ENCODE measurements around the gene WT1.

WT1 gene

DNA sequence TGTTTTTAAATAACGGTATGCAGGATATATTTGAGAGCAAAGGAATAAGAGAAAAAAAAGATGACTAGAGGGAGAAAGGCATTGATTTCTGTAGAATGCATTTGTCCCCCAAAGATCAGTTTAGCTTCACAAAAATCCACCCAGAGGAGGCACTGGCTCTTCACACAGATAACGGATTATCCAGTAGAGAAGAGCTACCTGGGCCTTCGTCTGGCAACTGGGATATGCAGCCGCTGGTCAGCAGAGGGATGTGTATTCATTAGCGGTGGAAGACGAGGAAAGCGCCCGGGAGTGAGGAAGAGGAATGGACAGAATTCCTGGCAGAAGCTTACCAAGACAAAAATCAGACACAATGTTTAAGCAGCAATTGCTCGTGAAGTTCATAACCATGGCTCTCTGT is 5.6 kb upstream of the WT1 start:
- Histone ChIP-seq H2AK5ac (ENCODE audit: low read length) (no peak overlapping the region), H3K4me2 (ENCODE audit: low read length) (no peak overlapping the region), H3K4me1 (ENCODE audit: control insufficient read depth, low read depth, low read length) (peaks cover 6% of the 10 kb centered on the region), H3K4ac (ENCODE audit: low read depth, low read length) (no peak overlapping the region), H3K4me3 (ENCODE audit: low read length) (no peak overlapping the region), H3K9ac (ENCODE audit: low read length) (no peak overlapping the region), H3K36me3 (ENCODE audit: control insufficient read depth, insufficient read depth, low read length) (no peaks in the 10 kb centered on the region), H2BK120ac (ENCODE audit: low read depth, low read length) (no peak overlapping the region), H3K18ac (ENCODE audit: low read length) (no peak overlapping the region), H2BK5ac (ENCODE audit: low read length) (no peak overlapping the region), H4K5ac (ENCODE audit: low read length) (no peak overlapping the region), H3K56ac (ENCODE audit: low read length) (no peak overlapping the region), H3K79me2 (ENCODE audit: control insufficient read depth, insufficient read depth, low read length) (no peaks in the 10 kb centered on the region), H4K8ac (ENCODE audit: low read depth, low read length) (no peak overlapping the region), H3K27me3 (ENCODE audit: insufficient read depth, low read length, poor library complexity) (peaks cover 39% of the 10 kb centered on the region), H3K27ac (ENCODE audit: low read depth, low read length) (no peak overlapping the region), H3K23ac (ENCODE audit: low read length) (no peak overlapping the region), H3K79me1 (ENCODE audit: low read length) (no peaks in the 10 kb centered on the region), H2BK15ac (replicated peaks; ENCODE audit: low read depth) (no peak overlapping the region)
- WGBS (ENCODE audit: extremely low coverage, insufficient coverage, low lambda C conversion rate): no CpG with 5 or more reads among the region's 9 CpGs
- DNase-seq: peak; percentile 79

DNA sequence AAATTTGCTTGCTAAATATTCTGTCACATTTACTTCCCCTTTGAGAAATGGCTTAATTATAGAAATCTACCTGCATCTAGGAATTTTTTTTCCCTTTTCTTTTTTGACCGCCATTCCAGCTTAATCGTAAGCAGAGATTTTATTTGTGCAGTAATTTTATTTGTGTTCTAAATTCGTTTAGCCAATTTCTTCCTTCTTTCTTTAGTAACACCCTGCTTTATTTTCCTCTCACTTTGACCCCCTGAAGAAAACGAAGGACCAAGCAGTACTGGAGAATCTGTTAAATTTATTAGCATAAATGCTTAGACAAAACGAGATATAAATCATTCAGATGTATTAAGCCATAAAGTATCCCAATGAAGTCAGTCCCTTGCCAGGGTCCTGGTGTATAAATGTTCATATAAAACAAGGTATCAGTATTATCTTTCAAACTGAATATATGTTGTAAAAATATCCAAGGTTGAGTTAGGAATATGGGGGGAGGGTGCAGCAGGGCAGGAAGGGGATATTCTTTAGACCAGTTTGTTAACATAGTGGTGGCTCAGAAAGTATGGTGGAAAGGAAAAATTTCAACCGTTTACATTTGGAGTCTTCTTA is 5.1 kb upstream of the WT1 start:
- H2AK5ac ChIP-seq (ENCODE audit: low read length): no peak overlapping the region
- DNase-seq: no peak
- peaks cover 6% of the 10 kb centered on the region for H3K4me1 ChIP-seq (ENCODE audit: control insufficient read depth, low read depth, low read length)
- H3K27ac ChIP-seq (ENCODE audit: low read depth, low read length): no peak overlapping the region
- no CpG with 5 or more reads among the region's 6 CpGs for WGBS (ENCODE audit: extremely low coverage, insufficient coverage, low lambda C conversion rate)
- H4K8ac ChIP-seq (ENCODE audit: low read depth, low read length): no peak overlapping the region
- H3K4me3 ChIP-seq (ENCODE audit: low read length): no peak overlapping the region
- no peak overlapping the region for H3K9ac ChIP-seq (ENCODE audit: low read length)
- H3K4me2 ChIP-seq (ENCODE audit: low read length): no peak overlapping the region
- no peak overlapping the region for H4K5ac ChIP-seq (ENCODE audit: low read length)
- no peak overlapping the region for H3K23ac ChIP-seq (ENCODE audit: low read length)
- H3K27me3 ChIP-seq (ENCODE audit: insufficient read depth, low read length, poor library complexity): peaks cover 41% of the 10 kb centered on the region
- H3K79me2 ChIP-seq (ENCODE audit: control insufficient read depth, insufficient read depth, low read length): no peaks in the 10 kb centered on the region
- no peaks in the 10 kb centered on the region for H3K79me1 ChIP-seq (ENCODE audit: low read length)
- no peak overlapping the region for H2BK15ac ChIP-seq (replicated peaks; ENCODE audit: low read depth)
- no peak overlapping the region for H3K56ac ChIP-seq (ENCODE audit: low read length)
- no peak overlapping the region for H3K4ac ChIP-seq (ENCODE audit: low read depth, low read length)
- H3K18ac ChIP-seq (ENCODE audit: low read length): no peak overlapping the region
- H3K36me3 ChIP-seq (ENCODE audit: control insufficient read depth, insufficient read depth, low read length): no peaks in the 10 kb centered on the region
- H2BK5ac ChIP-seq (ENCODE audit: low read length): no peak overlapping the region
- no peak overlapping the region for H2BK120ac ChIP-seq (ENCODE audit: low read depth, low read length)

DNA sequence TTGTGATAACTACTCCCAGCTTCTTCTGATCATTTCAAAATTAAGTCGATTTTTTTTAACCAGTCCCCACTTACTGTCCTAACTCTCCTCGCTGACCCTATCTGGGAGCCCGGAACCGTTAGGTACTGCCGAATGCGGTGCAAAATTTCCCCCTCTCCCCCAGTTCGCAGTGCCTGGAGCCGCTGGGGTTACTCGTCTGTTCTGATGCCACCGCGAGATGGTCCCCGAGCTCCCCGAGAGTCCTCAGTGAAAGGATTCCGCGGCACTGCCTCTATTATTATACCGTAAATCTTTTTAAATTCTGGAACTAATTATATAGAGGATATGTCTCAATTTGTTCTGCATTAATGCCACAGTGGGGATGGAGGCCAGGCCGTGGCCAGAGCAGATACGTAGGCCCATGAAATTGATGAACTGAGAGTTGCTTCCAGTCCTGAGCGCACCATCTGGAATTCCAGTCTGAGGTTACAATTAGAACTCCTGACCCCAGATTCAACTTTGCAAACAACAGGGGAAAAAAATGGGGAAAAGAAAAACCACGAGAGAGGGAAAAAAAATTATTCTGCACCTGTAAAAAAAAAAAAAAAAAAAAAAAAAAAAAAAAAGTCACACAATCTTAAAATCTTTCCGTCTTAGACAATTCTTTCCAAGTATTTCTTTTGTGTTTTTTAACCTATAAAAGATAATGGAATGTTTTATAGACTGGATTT is 4.3 kb upstream of the WT1 start:
- peaks cover 6% of the 10 kb centered on the region for H3K4me1 ChIP-seq (ENCODE audit: control insufficient read depth, low read depth, low read length)
- no peak overlapping the region for H3K27ac ChIP-seq (ENCODE audit: low read depth, low read length)
- H3K36me3 ChIP-seq (ENCODE audit: control insufficient read depth, insufficient read depth, low read length): no peaks in the 10 kb centered on the region
- WGBS (ENCODE audit: extremely low coverage, insufficient coverage, low lambda C conversion rate): no CpG with 5 or more reads among the region's 21 CpGs
- H3K9ac ChIP-seq (ENCODE audit: low read length): no peak overlapping the region
- H4K5ac ChIP-seq (ENCODE audit: low read length): no peak overlapping the region
- H2BK15ac ChIP-seq (replicated peaks; ENCODE audit: low read depth): no peak overlapping the region
- H3K27me3 ChIP-seq (ENCODE audit: insufficient read depth, low read length, poor library complexity): peaks cover 41% of the 10 kb centered on the region
- no peak overlapping the region for H2BK120ac ChIP-seq (ENCODE audit: low read depth, low read length)
- DNase-seq: no peak
- peak overlapping the region; percentile 29 for H3K18ac ChIP-seq (ENCODE audit: low read length)
- no peak overlapping the region for H2BK5ac ChIP-seq (ENCODE audit: low read length)
- H4K8ac ChIP-seq (ENCODE audit: low read depth, low read length): no peak overlapping the region
- peak overlapping the region; percentile 46 for H3K56ac ChIP-seq (ENCODE audit: low read length)
- no peaks in the 10 kb centered on the region for H3K79me2 ChIP-seq (ENCODE audit: control insufficient read depth, insufficient read depth, low read length)
- H3K23ac ChIP-seq (ENCODE audit: low read length): no peak overlapping the region
- no peak overlapping the region for H3K4me3 ChIP-seq (ENCODE audit: low read length)
- H2AK5ac ChIP-seq (ENCODE audit: low read length): no peak overlapping the region
- no peaks in the 10 kb centered on the region for H3K79me1 ChIP-seq (ENCODE audit: low read length)
- H3K4ac ChIP-seq (ENCODE audit: low read depth, low read length): no peak overlapping the region
- H3K4me2 ChIP-seq (ENCODE audit: low read length): no peak overlapping the region

GRCh38 chr11:32438866-32439489 is 3.6 kb upstream of the WT1 start:
- Histone ChIP-seq H3K4me2 (ENCODE audit: low read length) (peak overlapping the region; percentile 53), H3K4me3 (ENCODE audit: low read length) (no peak overlapping the region), H4K8ac (ENCODE audit: low read depth, low read length) (no peak overlapping the region), H2AK5ac (ENCODE audit: low read length) (no peak overlapping the region), H2BK120ac (ENCODE audit: low read depth, low read length) (no peak overlapping the region), H4K5ac (ENCODE audit: low read length) (no peak overlapping the region), H2BK15ac (replicated peaks; ENCODE audit: low read depth) (no peak overlapping the region), H3K4me1 (ENCODE audit: control insufficient read depth, low read depth, low read length) (peaks cover 6% of the 10 kb centered on the region), H3K56ac (ENCODE audit: low read length) (peak overlapping the region; percentile 46), H3K79me2 (ENCODE audit: control insufficient read depth, insufficient read depth, low read length) (no peaks in the 10 kb centered on the region), H3K79me1 (ENCODE audit: low read length) (no peaks in the 10 kb centered on the region), H3K27ac (ENCODE audit: low read depth, low read length) (no peak overlapping the region), H3K18ac (ENCODE audit: low read length) (no peak overlapping the region), H3K27me3 (ENCODE audit: insufficient read depth, low read length, poor library complexity) (peaks cover 46% of the 10 kb centered on the region), H3K9ac (ENCODE audit: low read length) (peak overlapping the region; percentile 5), H3K23ac (ENCODE audit: low read length) (no peak overlapping the region), H2BK5ac (ENCODE audit: low read length) (no peak overlapping the region), H3K4ac (ENCODE audit: low read depth, low read length) (no peak overlapping the region), H3K36me3 (ENCODE audit: control insufficient read depth, insufficient read depth, low read length) (no peaks in the 10 kb centered on the region)
- no peak for DNase-seq
- WGBS (ENCODE audit: extremely low coverage, insufficient coverage, low lambda C conversion rate): no CpG with 5 or more reads among the region's 47 CpGs

- Histone ChIP-seq H3K4me2 (ENCODE audit: low read length) (peak overlapping the region; percentile 78), H3K9ac (ENCODE audit: low read length) (no peak overlapping the region), H4K5ac (ENCODE audit: low read length) (no peak overlapping the region), H3K79me2 (ENCODE audit: control insufficient read depth, insufficient read depth, low read length) (no peaks in the 10 kb centered on the region), H3K23ac (ENCODE audit: low read length) (peak overlapping the region; percentile 45), H3K36me3 (ENCODE audit: control insufficient read depth, insufficient read depth, low read length) (no peaks in the 10 kb centered on the region), H2BK120ac (ENCODE audit: low read depth, low read length) (no peak overlapping the region), H3K56ac (ENCODE audit: low read length) (peak overlapping the region; percentile 82), H2BK15ac (replicated peaks; ENCODE audit: low read depth) (no peak overlapping the region), H2AK5ac (ENCODE audit: low read length) (no peak overlapping the region), H2BK5ac (ENCODE audit: low read length) (no peak overlapping the region), H4K8ac (ENCODE audit: low read depth, low read length) (no peak overlapping the region), H3K18ac (ENCODE audit: low read length) (no peak overlapping the region), H3K4me3 (ENCODE audit: low read length) (no peak overlapping the region), H3K4ac (ENCODE audit: low read depth, low read length) (no peak overlapping the region), H3K79me1 (ENCODE audit: low read length) (no peaks in the 10 kb centered on the region), H3K27me3 (ENCODE audit: insufficient read depth, low read length, poor library complexity) (peaks cover 51% of the 10 kb centered on the region), H3K4me1 (ENCODE audit: control insufficient read depth, low read depth, low read length) (peaks cover 6% of the 10 kb centered on the region), H3K27ac (ENCODE audit: low read depth, low read length) (no peak overlapping the region)
- no peak for DNase-seq
- WGBS (ENCODE audit: extremely low coverage, insufficient coverage, low lambda C conversion rate): no CpG with 5 or more reads among the region's 16 CpGs
Observed at GRCh38 chr11:32438346-32438865, 3.1 kb upstream of the WT1 start.
